ENCODE measurements around the gene CDK17.

Gene CDK17

GRCh38 chr12:96336489-96336888, 63.8 kb downstream of the CDK17 start:
- TF ChIP-seq YY1 (IDR thresholded peaks at IDR 0.05; ENCODE audit: low read depth), result no peak
- no peak for TF ChIP-seq CREB1 (IDR thresholded peaks at IDR 0.05; ENCODE audit: low read depth)
- no peak for TF ChIP-seq ZBTB7A (IDR thresholded peaks at IDR 0.05; ENCODE audit: low read depth)
- TF ChIP-seq, protein P1, sequence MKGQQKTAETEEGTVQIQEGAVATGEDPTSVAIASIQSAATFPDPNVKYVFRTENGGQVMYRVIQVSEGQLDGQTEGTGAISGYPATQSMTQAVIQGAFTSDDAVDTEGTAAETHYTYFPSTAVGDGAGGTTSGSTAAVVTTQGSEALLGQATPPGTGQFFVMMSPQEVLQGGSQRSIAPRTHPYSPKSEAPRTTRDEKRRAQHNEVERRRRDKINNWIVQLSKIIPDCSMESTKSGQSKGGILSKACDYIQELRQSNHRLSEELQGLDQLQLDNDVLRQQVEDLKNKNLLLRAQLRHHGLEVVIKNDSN (IDR thresholded peaks at IDR 0.05), result no peak
- no peak for TF ChIP-seq TCF12 (IDR thresholded peaks at IDR 0.05; ENCODE audit: low read depth)
- no peak for TF ChIP-seq MAX (IDR thresholded peaks at IDR 0.05)
- TF ChIP-seq EGR1 (IDR thresholded peaks at IDR 0.05), result no peak
- TF ChIP-seq CEBPB (IDR thresholded peaks at IDR 0.05), result no peak
- TF ChIP-seq NFIC (IDR thresholded peaks at IDR 0.05), result no peak
- no peak for TF ChIP-seq FOXM1 (IDR thresholded peaks at IDR 0.05; ENCODE audit: borderline replicate concordance, low read depth)
- TF ChIP-seq TEAD4 (IDR thresholded peaks at IDR 0.05), result no peak

GRCh38 chr12:96335270-96335669, 65.0 kb downstream of the CDK17 start:
- TF ChIP-seq CEBPB (IDR thresholded peaks at IDR 0.05) (no peak), NFIC (IDR thresholded peaks at IDR 0.05) (no peak), YY1 (IDR thresholded peaks at IDR 0.05; ENCODE audit: low read depth) (no peak), TCF12 (IDR thresholded peaks at IDR 0.05; ENCODE audit: low read depth) (no peak), EP300 (IDR thresholded peaks at IDR 0.05; ENCODE audit: borderline replicate concordance) (no peak), RAD21 (IDR thresholded peaks at IDR 0.05; ENCODE audit: low read depth) (no peak), REST (IDR thresholded peaks at IDR 0.05; ENCODE audit: low read depth) (no peak), MAX (IDR thresholded peaks at IDR 0.05) (no peak), TAF1 (IDR thresholded peaks at IDR 0.05; ENCODE audit: low read depth) (no peak), CREB1 (IDR thresholded peaks at IDR 0.05; ENCODE audit: low read depth) (no peak), TEAD4 (IDR thresholded peaks at IDR 0.05) (no peak), ZBTB7A (IDR thresholded peaks at IDR 0.05; ENCODE audit: low read depth) (no peak), EGR1 (IDR thresholded peaks at IDR 0.05) (no peak), FOXM1 (IDR thresholded peaks at IDR 0.05; ENCODE audit: borderline replicate concordance, low read depth) (no peak)
- TF ChIP-seq, protein P1 (IDR thresholded peaks at IDR 0.05), result no peak

GRCh38 chr12:96334502-96334901, 65.7 kb downstream of the CDK17 start:
- TF ChIP-seq CEBPB (IDR thresholded peaks at IDR 0.05) (no peak), RAD21 (IDR thresholded peaks at IDR 0.05; ENCODE audit: low read depth) (no peak)
- TF ChIP-seq, protein P1 (IDR thresholded peaks at IDR 0.05), result no peak

- TF ChIP-seq REST (IDR thresholded peaks at IDR 0.05; ENCODE audit: low read depth), result no peak
- TF ChIP-seq TAF1 (IDR thresholded peaks at IDR 0.05; ENCODE audit: low read depth), result no peak
- TF ChIP-seq RAD21 (IDR thresholded peaks at IDR 0.05; ENCODE audit: low read depth), result no peak
- no peak for TF ChIP-seq ZBTB7A (IDR thresholded peaks at IDR 0.05; ENCODE audit: low read depth)
- no peak for TF ChIP-seq YY1 (IDR thresholded peaks at IDR 0.05; ENCODE audit: low read depth)
- TF ChIP-seq EP300 (IDR thresholded peaks at IDR 0.05; ENCODE audit: borderline replicate concordance), result no peak
- no peak for TF ChIP-seq TCF12 (IDR thresholded peaks at IDR 0.05; ENCODE audit: low read depth)
- TF ChIP-seq CEBPB (IDR thresholded peaks at IDR 0.05), result no peak
- TF ChIP-seq NFIC (IDR thresholded peaks at IDR 0.05), result no peak
- no peak for TF ChIP-seq MAX (IDR thresholded peaks at IDR 0.05)
- no peak for TF ChIP-seq EGR1 (IDR thresholded peaks at IDR 0.05)
- no peak for TF ChIP-seq FOXM1 (IDR thresholded peaks at IDR 0.05; ENCODE audit: borderline replicate concordance, low read depth)
- TF ChIP-seq, protein P1 (IDR thresholded peaks at IDR 0.05), result no peak
- TF ChIP-seq TEAD4 (IDR thresholded peaks at IDR 0.05), result no peak
- no peak for TF ChIP-seq CREB1 (IDR thresholded peaks at IDR 0.05; ENCODE audit: low read depth)
These were observed 70.7 kb downstream of the CDK17 start for GRCh38 chr12:96329545-96329944.

GRCh38 chr12:96329018-96329417, 71.2 kb downstream of the CDK17 start:
- TF ChIP-seq REST (IDR thresholded peaks at IDR 0.05; ENCODE audit: low read depth) (no peak), EP300 (IDR thresholded peaks at IDR 0.05; ENCODE audit: borderline replicate concordance) (no peak), EGR1 (IDR thresholded peaks at IDR 0.05) (no peak), ZBTB7A (IDR thresholded peaks at IDR 0.05; ENCODE audit: low read depth) (no peak), NFIC (IDR thresholded peaks at IDR 0.05) (no peak), TAF1 (IDR thresholded peaks at IDR 0.05; ENCODE audit: low read depth) (no peak), TEAD4 (IDR thresholded peaks at IDR 0.05) (no peak), RAD21 (IDR thresholded peaks at IDR 0.05; ENCODE audit: low read depth) (no peak), CEBPB (IDR thresholded peaks at IDR 0.05) (no peak), CREB1 (IDR thresholded peaks at IDR 0.05; ENCODE audit: low read depth) (no peak)
